SHP77 (cell line): Measurements from ENCODE around the gene IRF2BP1.

Source experiments
- DNase-seq, 2 experiments: peaks; one replicate each; lab custom pipeline; 2025; lab: John Stamatoyannopoulos, UW

The IRF2BP1 gene

DNA sequence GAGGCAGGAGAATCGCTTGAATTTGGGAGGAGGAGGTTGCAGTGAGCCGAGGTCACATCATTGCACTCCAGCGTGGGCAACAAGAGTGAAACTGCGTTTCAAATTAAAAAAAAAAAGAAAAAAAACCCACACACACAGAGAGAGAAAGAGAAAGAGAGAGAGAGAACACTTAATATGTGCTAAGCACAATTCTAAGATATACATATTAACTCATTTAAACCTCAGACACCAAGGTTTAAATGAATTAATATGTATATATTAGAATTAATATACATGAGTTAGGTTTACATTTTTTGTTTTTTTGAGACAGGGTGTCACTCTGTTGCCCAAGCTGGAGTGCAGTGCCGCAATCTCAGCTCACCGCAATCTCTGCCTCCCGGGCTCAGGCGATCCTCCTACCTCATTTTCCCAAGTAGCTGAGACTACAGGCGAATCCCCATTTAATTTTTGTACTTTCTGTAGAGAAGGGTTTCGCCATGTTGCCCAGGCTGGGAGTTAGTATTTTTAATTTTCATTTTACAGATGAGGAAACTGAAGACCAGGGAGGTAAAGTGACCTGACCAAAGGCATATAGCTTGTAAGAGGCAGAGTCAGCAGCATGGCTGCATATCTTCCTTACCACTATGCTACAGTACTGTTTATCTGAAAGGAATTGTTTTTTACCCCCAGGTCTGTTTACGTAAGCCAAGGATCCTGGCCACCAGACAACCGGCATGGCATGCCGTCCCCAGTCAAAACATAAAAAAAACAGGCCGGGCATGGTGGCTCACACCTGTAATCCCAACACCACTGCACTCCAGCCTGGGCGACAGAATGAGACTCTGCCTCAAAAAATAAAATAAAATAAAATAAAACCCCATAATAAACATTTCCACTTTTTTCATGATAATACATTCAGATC, 25.3 kb downstream of the IRF2BP1 start:
- DNase-seq = no peak

DNA sequence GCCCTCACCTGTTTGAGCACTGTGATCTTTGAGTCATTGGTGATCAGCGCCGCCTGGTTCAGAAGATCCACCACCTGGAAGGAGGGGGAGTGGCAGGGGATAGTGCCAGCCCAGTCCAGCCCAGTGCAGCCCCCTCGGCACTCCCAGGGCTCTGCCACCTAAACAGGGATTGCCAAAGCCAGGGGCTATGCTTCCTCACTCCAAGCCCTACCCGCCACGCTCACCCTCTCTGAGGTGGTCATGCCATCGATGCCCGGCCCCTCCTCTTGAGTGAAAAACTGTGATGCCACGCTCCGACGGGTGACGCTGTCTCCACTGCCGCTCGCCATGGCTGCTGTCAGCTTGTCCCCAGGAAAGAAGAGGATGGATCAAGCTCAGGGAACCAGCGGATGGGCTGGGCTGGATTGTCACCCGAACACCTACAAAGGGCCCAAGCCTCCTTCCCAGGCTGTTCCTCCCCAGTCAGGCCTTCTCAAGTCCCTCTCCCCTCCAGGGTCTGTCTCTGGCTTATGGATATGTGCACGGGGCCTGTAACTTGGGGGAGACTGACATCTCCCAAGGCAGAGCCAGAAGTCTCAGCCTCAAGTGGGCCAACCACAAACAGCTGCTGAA, 31.7 kb downstream of the IRF2BP1 start:
- no peak for DNase-seq

DNA sequence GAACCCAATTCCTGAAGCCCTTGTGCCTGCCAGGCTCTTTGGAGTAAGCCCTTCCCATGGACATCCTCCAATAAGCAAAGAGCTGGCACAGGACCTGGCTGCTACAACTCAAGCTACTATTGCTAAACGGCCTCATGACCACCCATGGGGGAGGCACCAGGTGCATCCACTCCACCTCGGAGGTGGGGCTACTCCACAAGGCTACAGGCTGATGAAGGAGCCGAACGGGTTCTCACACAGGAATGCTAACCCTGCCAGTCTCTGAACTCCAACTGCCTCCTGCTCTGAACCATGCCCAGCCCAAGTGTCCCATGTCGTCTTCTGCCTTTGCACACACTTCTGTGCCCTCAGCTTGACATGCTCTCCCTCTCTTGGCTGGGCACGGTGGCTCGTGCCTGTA, 33.0 kb downstream of the IRF2BP1 start:
- no peak for DNase-seq

DNA sequence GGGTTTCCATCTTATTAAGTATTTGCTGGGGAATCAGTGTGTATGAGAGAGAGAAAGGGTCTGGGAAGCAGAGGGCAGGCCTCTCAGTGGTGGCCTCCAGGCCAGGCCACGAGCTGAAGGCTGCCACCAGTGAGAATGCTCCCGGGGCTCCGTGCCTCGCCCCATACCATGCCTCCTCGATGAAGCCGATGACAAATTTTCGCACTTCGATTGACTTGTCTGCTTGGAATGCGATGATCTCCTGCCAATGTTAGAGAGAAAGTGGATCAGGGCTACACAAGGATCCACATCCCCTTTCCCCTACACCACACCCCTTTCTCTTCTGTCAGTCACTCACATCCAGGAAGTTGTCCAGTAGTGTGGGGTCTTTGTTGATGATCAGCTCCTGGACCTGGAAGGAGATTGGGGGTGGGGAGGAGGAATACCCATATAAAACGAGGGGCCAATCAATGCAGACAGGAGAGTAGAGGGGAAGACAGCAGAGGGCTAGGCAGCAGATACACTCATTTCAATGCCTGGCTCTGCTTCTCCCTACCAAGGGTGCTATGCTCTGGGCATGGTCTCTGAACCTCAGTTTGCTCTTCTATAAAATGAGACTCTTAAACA, 33.7 kb downstream of the IRF2BP1 start:
- DNase-seq = no peak

DNA sequence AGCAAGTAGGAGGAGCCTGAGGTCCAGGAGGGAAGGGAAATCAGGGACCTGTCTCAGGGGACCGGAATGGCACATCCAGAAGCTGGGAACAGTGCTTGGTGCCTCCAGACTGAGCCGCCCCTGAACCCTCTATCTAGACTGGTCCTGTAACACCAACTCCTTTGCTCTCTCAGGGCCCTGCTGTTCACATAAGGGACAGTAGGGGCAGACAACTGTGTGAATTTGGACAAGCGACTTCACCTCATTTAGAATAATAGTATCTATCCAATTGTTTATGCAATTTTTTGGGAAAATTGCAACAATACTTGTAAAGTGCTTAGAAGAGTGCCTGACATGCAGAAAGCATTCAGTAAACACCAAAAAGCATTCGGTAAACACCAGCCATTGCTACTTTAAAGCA, 37.0 kb downstream of the IRF2BP1 start:
- no peak for DNase-seq

DNA sequence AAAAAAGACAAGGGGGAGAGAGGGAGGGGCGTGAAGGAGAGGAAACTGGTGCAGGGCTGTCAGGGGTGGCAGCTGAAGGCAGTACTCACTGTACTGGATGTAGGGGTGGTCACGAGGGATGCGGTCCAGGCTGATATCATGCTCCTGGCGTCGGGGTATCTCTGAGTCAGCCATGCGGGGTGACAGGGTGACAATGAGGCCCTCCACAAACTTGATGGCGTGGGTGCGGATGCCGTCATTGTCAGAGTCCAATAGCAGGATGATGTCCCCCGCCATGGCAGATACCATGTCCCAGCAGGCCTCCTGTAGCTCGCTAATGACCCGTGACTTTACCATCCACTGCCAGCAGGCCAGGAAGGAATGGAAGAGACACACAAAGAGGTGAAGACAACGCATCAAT, 38.3 kb downstream of the IRF2BP1 start:
- DNase-seq = no peak

DNA sequence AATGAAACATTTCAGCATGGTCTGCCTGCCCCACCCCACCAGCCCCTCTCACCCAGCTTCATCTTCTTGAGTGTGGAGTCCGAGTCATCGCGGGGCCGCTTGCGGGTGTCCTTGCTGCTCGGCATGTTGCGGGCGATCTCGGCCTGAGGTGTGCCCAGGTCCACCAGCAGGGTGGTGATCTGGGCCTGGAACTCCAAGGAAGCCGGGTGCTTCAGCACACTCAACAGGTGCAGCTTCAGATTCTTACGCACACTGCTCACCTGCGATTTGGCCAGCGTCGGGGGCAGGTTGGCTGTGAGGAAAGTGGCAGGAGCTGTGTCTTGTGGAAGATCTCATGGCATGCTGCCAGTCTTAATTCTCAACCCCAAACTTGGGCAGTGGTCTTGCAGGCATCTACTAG, 43.7 kb downstream of the IRF2BP1 start:
- DNase-seq = no peak

DNA sequence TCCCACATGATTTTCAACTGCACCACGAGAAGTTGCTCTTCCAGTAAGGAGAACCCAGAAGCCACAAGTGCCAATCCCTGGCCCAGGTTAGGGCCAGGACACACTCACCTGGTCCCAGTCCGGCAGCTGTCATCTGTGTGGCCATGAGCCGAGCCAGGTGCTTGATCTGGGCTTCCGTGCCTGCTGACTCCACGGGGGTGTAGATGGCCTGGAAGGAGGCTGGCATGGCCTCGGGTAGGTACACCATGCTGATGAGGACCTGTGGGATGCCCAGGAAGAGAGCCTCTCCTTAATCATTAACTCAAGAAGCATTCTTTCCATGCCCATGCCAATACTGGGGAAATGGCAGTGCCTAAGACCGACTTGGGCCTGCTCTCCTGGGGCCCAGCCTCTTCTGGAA, 51.0 kb downstream of the IRF2BP1 start:
- DNase-seq = no peak
